Measurements from ENCODE around the gene PUS10. TPM values are rescaled to one million over a fixed set of nuclear protein-coding genes. Genes with fewer than 3 reads are reported as not detected.

The PUS10 gene
- total and polyA plus RNA-seq, 2 of the 8 experiments (the other 6 are each of a cell fraction or from before 2014, with no cell fraction given): 1.3 to 3.1 TPM

GRCh38 chr2:61059382-61059781, 41.3 kb upstream of the PUS10 start:
- TF ChIP-seq BACH1 (IDR thresholded peaks at IDR 0.05; ENCODE audit: low read length): no peak
- no peak for TF ChIP-seq KDM4A (IDR thresholded peaks at IDR 0.05; ENCODE audit: low read depth, low read length, severe bottlenecking)
- no peak for TF ChIP-seq TAF1 (IDR thresholded peaks at IDR 0.05; ENCODE audit: low read depth, low read length)
- no peak for TF ChIP-seq USF2 (IDR thresholded peaks at IDR 0.05; ENCODE audit: low read length)
- no peak for TF ChIP-seq CBX8 (IDR thresholded peaks at IDR 0.05; ENCODE audit: borderline replicate concordance, low read depth, low read length)
- TF ChIP-seq SIN3A (conservative IDR thresholded peaks at IDR 0.05 in 1 of 2, IDR thresholded peaks at IDR 0.05 in 1 of 2; ENCODE audit: low read depth in 1 of 2, low read length in 2 of 2): no peak
- TF ChIP-seq SAP30 (IDR thresholded peaks at IDR 0.05; ENCODE audit: insufficient read depth, insufficient replicate concordance, low read length): no peak
- no peak for TF ChIP-seq SIRT6 (IDR thresholded peaks at IDR 0.05; ENCODE audit: low read length)
- TF ChIP-seq CHD1 (IDR thresholded peaks at IDR 0.05; ENCODE audit: low read depth, low read length): no peak
- no peak for TF ChIP-seq GTF2F1 (IDR thresholded peaks at IDR 0.05; ENCODE audit: borderline replicate concordance, low read depth, low read length)
- TF ChIP-seq EGR1 (IDR thresholded peaks at IDR 0.05; ENCODE audit: borderline replicate concordance, low read depth, low read length): no peak
- TF ChIP-seq BCL11A (IDR thresholded peaks at IDR 0.05; ENCODE audit: low read depth in 2 of 2, low read length in 2 of 2): no peak
- no peak for TF ChIP-seq ASH2L (IDR thresholded peaks at IDR 0.05; ENCODE audit: low read length)
- no peak for TF ChIP-seq CEBPB (IDR thresholded peaks at IDR 0.05; ENCODE audit: low read depth, low read length)
- FAIRE-seq (no peak), DNase-seq (ENCODE audit: low read depth in 1 of 2, low spot score in 2 of 2) (no peak)
- Histone ChIP-seq H3K27ac (ENCODE audit: low read depth, low read length) (no peak overlapping the region), H2BK5ac (ENCODE audit: low read depth, low read length) (no peak overlapping the region), H2AK5ac (ENCODE audit: low read depth, low read length) (no peak overlapping the region), H4K5ac (ENCODE audit: insufficient read length, low read depth, low read length) (no peak overlapping the region), H4K20me1 (replicated peaks in 1 of 2; ENCODE audit: control insufficient read depth in 1 of 2, insufficient read depth in 2 of 2, low read length in 2 of 2) (peaks cover 0 to 1% of the 10 kb centered on the region in 2 experiments), H3K4me2 (ENCODE audit: insufficient read depth in 1 of 2, low read depth in 2 of 2, low read length in 2 of 2) (no peak overlapping the region), H2BK12ac (ENCODE audit: low read depth, low read length) (no peak overlapping the region), H3K23me2 (ENCODE audit: low read depth, low read length) (no peaks in the 10 kb centered on the region), H3K9ac (replicated peaks in 1 of 4; ENCODE audit: extremely low read depth in 1 of 4, low read depth in 3 of 4, low read length in 3 of 4) (no peak overlapping the region), H2BK15ac (ENCODE audit: low read length) (no peak overlapping the region), H2AFZ (ENCODE audit: low read length) (no peak overlapping the region), H4K91ac (replicated peaks; ENCODE audit: insufficient read length, low read length) (no peak overlapping the region), H3K79me1 (ENCODE audit: low read depth, low read length) (no peaks in the 10 kb centered on the region), H3K79me2 (ENCODE audit: control insufficient read depth in 1 of 2, insufficient read depth in 2 of 2, low read length in 2 of 2) (no peaks in the 10 kb centered on the region), H2BK20ac (ENCODE audit: low read length) (no peak overlapping the region), H2BK120ac (replicated peaks; ENCODE audit: low read depth, low read length) (no peak overlapping the region), H3K4me1 (replicated peaks in 1 of 4; ENCODE audit: control insufficient read depth in 3 of 4, insufficient read depth in 4 of 4, low read length in 3 of 4) (no peaks in the 10 kb centered on the region), H3K9me3 (ENCODE audit: insufficient read depth in 2 of 2, low read depth in 1 of 2, low read length in 1 of 2) (no peaks in the 10 kb centered on the region), H3K36me3 (ENCODE audit: control insufficient read depth in 2 of 4, insufficient read depth in 4 of 4, low read length in 3 of 4) (peaks cover 0 to 2% (median 0%) of the 10 kb centered on the region in 4 experiments; a peak in 1 of 8 replicates), H3K56ac (replicated peaks; ENCODE audit: insufficient read length, low read depth, low read length) (no peak overlapping the region), H4K8ac (ENCODE audit: extremely low read depth, insufficient read depth, low read length) (no peak overlapping the region), H3K14ac (ENCODE audit: insufficient read length) (no peak overlapping the region), H3K27me3 (replicated peaks in 1 of 4; ENCODE audit: control insufficient read depth in 3 of 4, extremely low read depth in 1 of 4, insufficient read depth in 3 of 4, low read length in 3 of 4) (no peaks in the 10 kb centered on the region), H3K18ac (ENCODE audit: extremely low read depth, low read length) (no peak overlapping the region), H3K23ac (ENCODE audit: insufficient read length) (no peak overlapping the region), H3K4me3 (ENCODE audit: extremely low read depth in 1 of 4, insufficient read depth in 2 of 4, low read depth in 3 of 4, low read length in 4 of 4) (no peak overlapping the region), H3K4ac (replicated peaks; ENCODE audit: insufficient read length, low read depth, low read length) (no peak overlapping the region)
- CTCF ChIA-PET (ENCODE audit: partially characterized antibody): no interaction called here
- POLR2A ChIA-PET (ENCODE audit: partially characterized antibody): interaction anchor here (1.1 to 1.6 kb wide), 2 partner anchors 9 to 119 kb away, joined by 4 read pairs; no protein-coding TSS in a partner anchor
